SK-N-SH treated with all-trans-retinoic acid at 6 μM for 48 hours (cell line): ENCODE results near the gene GALNTL6.

ENCODE experiments used
- ATAC-seq: fragments of 200-7000 bp; cut with Tn5 transposase; 3 replicates; pipeline ENCODE4 v1.9.1; 2020; ENCODE audit warnings: mild to moderate bottlenecking, moderate library complexity
- ARNTL ChIP-seq: fragments of 450-650 bp; formaldehyde crosslinking; IDR thresholded peaks from 2 replicates; pipeline ENCODE4 v1.5.0; 2020; ENCODE audit warnings: low read depth, mild to moderate bottlenecking, moderate library complexity, borderline replicate concordance
- CSDC2 ChIP-seq: fragments of 250-450 bp; sonication (Bioruptor Pico); IDR thresholded peaks from 2 replicates; pipeline ENCODE4 v1.5.0; 2020; ENCODE audit warnings: mild to moderate bottlenecking, moderate library complexity
- ESRRG ChIP-seq: fragments of 250-450 bp; sonication (Bioruptor Pico); IDR thresholded peaks from 2 replicates; pipeline ENCODE4 v1.6.1; 2021; ENCODE audit warnings: mild to moderate bottlenecking
- GLIS3 ChIP-seq: fragments of 250-450 bp; sonication (Bioruptor Pico); IDR thresholded peaks from 2 replicates; pipeline ENCODE4 v1.5.0; 2020; ENCODE audit warnings: mild to moderate bottlenecking, moderate library complexity
- ISL1 ChIP-seq: fragments of 250-450 bp; sonication (Bioruptor Pico); IDR thresholded peaks from 2 replicates; pipeline ENCODE4 v2.1.2; 2022; ENCODE audit warnings: mild to moderate bottlenecking, moderate library complexity
- OSR1 ChIP-seq: fragments of 250-450 bp; sonication (Bioruptor Pico); IDR thresholded peaks from 2 replicates; pipeline ENCODE4 v1.8.0; 2022; ENCODE audit warnings: moderate library complexity, mild to moderate bottlenecking, inconsistent platforms
- PATZ1 ChIP-seq: fragments of 250-450 bp; sonication (Bioruptor Pico); IDR thresholded peaks from 2 replicates; pipeline ENCODE4 v1.8.0; 2020; ENCODE audit warnings: mild to moderate bottlenecking, moderate library complexity, borderline replicate concordance
- SNAI2 ChIP-seq: fragments of 250-450 bp; sonication (Bioruptor Pico); IDR thresholded peaks from 2 replicates; pipeline ENCODE4 v1.5.0; 2020; ENCODE audit warnings: mild to moderate bottlenecking, moderate library complexity
- TCF4 ChIP-seq: fragments of 250-450 bp; sonication (Bioruptor Pico); IDR thresholded peaks from 2 replicates; pipeline ENCODE4 v1.8.0; 2021; ENCODE audit warnings: mild to moderate bottlenecking, moderate library complexity, borderline replicate concordance
- TOX ChIP-seq: fragments of 250-450 bp; sonication (Bioruptor Pico); IDR thresholded peaks from 2 replicates; pipeline ENCODE4 v1.8.0; 2021; ENCODE audit warnings: mild to moderate bottlenecking, moderate library complexity, borderline replicate concordance
- TSHZ2 ChIP-seq: fragments of 250-450 bp; sonication (Bioruptor Pico); IDR thresholded peaks from 2 replicates; pipeline ENCODE4 v1.5.0; 2020; ENCODE audit warnings: mild to moderate bottlenecking, moderate library complexity
- ZC3H10 ChIP-seq: fragments of 250-450 bp; sonication (Bioruptor Pico); IDR thresholded peaks from 2 replicates; pipeline ENCODE4 v1.5.1; 2021; ENCODE audit warnings: mild to moderate bottlenecking, moderate library complexity
- ZFP3 ChIP-seq: fragments of 250-450 bp; sonication (Bioruptor Pico); IDR thresholded peaks from 2 replicates; pipeline ENCODE4 v1.5.0; 2020; ENCODE audit warnings: mild to moderate bottlenecking, moderate library complexity
- ZFP30 ChIP-seq: fragments of 450-650 bp; formaldehyde crosslinking; IDR thresholded peaks from 2 replicates; pipeline ENCODE4 v1.5.0; 2022; ENCODE audit warnings: mild to moderate bottlenecking, moderate library complexity
- ZNF565 ChIP-seq: fragments of 450-650 bp; formaldehyde crosslinking; conservative IDR thresholded peaks from 2 replicates; pipeline ENCODE4 v1.5.0; 2020; ENCODE audit warnings: low read depth, mild to moderate bottlenecking, moderate library complexity
- ZNF70 ChIP-seq: fragments of 450-650 bp; formaldehyde crosslinking; IDR thresholded peaks from 2 replicates; pipeline ENCODE4 v1.5.0; 2020; ENCODE audit warnings: mild to moderate bottlenecking, moderate library complexity
- ZNF8 ChIP-seq: fragments of 450-650 bp; formaldehyde crosslinking; IDR thresholded peaks from 2 replicates; pipeline ENCODE4 v1.5.0; 2020; ENCODE audit warnings: mild to moderate bottlenecking, moderate library complexity
- TF ChIP-seq, protein P1 (sequence below): fragments of 250-450 bp; sonication (Bioruptor Pico); IDR thresholded peaks from 2 replicates; pipeline ENCODE4 v1.5.1; 2020; ENCODE audit warnings: low read depth, mild to moderate bottlenecking, moderate library complexity
- TF ChIP-seq, protein P2 (sequence below): fragments of 250-450 bp; sonication (Bioruptor Pico); IDR thresholded peaks from 2 replicates; pipeline ENCODE4 v1.8.0; 2021; ENCODE audit warnings: low read depth, mild to moderate bottlenecking, moderate library complexity, borderline replicate concordance
- TF ChIP-seq, protein P3 (sequence below): fragments of 250-450 bp; sonication (Bioruptor Pico); IDR thresholded peaks from 2 replicates; pipeline ENCODE4 v1.5.1; 2021; ENCODE audit warnings: mild to moderate bottlenecking, moderate library complexity

GALNTL6 gene

GRCh38 chr4:172103456-172103855 lies 290.3 kb downstream of the GALNTL6 start:
- TF ChIP-seq CSDC2 (CRISPR knock-in tag) = no peak
- ATAC-seq = no peak

- ATAC-seq = no peak
- TF ChIP-seq SNAI2 (CRISPR knock-in tag) (no peak), TOX (CRISPR knock-in tag) (no peak), ZNF70 (no peak), ARNTL (no peak), ZFP3 (no peak), ISL1 (CRISPR knock-in tag) (no peak), ESRRG (CRISPR knock-in tag) (no peak), TCF4 (no peak), ZC3H10 (CRISPR knock-in tag) (no peak), GLIS3 (CRISPR knock-in tag) (no peak), OSR1 (CRISPR knock-in tag) (no peak), PATZ1 (CRISPR knock-in tag) (no peak), ZFP30 (CRISPR knock-in tag) (no peak), TSHZ2 (CRISPR knock-in tag) (no peak), ZNF8 (CRISPR knock-in tag) (no peak)
- TF ChIP-seq, protein P1, sequence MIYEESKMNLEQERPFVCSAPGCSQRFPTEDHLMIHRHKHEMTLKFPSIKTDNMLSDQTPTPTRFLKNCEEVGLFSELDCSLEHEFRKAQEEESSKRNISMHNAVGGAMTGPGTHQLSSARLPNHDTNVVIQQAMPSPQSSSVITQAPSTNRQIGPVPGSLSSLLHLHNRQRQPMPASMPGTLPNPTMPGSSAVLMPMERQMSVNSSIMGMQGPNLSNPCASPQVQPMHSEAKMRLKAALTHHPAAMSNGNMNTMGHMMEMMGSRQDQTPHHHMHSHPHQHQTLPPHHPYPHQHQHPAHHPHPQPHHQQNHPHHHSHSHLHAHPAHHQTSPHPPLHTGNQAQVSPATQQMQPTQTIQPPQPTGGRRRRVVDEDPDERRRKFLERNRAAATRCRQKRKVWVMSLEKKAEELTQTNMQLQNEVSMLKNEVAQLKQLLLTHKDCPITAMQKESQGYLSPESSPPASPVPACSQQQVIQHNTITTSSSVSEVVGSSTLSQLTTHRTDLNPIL = no peak
- TF ChIP-seq, protein P2, sequence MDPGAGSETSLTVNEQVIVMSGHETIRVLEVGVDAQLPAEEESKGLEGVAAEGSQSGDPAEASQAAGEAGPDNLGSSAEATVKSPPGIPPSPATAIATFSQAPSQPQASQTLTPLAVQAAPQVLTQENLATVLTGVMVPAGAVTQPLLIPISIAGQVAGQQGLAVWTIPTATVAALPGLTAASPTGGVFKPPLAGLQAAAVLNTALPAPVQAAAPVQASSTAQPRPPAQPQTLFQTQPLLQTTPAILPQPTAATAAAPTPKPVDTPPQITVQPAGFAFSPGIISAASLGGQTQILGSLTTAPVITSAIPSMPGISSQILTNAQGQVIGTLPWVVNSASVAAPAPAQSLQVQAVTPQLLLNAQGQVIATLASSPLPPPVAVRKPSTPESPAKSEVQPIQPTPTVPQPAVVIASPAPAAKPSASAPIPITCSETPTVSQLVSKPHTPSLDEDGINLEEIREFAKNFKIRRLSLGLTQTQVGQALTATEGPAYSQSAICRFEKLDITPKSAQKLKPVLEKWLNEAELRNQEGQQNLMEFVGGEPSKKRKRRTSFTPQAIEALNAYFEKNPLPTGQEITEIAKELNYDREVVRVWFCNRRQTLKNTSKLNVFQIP = no peak
- TF ChIP-seq, protein P3, sequence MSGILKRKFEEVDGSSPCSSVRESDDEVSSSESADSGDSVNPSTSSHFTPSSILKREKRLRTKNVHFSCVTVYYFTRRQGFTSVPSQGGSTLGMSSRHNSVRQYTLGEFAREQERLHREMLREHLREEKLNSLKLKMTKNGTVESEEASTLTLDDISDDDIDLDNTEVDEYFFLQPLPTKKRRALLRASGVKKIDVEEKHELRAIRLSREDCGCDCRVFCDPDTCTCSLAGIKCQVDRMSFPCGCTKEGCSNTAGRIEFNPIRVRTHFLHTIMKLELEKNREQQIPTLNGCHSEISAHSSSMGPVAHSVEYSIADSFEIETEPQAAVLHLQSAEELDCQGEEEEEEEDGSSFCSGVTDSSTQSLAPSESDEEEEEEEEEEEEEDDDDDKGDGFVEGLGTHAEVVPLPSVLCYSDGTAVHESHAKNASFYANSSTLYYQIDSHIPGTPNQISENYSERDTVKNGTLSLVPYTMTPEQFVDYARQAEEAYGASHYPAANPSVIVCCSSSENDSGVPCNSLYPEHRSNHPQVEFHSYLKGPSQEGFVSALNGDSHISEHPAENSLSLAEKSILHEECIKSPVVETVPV = no peak
These were observed 291.3 kb downstream of the GALNTL6 start for GRCh38 chr4:172104539-172104938.

GRCh38 chr4:172105918-172106317 lies 292.7 kb downstream of the GALNTL6 start:
- ATAC-seq = no peak
- no peak for TF ChIP-seq ZNF565
- TF ChIP-seq GLIS3 (CRISPR knock-in tag) = no peak

GRCh38 chr4:172109466-172109865 lies 296.3 kb downstream of the GALNTL6 start:
- ATAC-seq = no peak
- TF ChIP-seq PATZ1 (CRISPR knock-in tag) = peak; percentile 39; the same call in 1 of the 2 replicates
- no peak for TF ChIP-seq SNAI2 (CRISPR knock-in tag)
- 0 out of 2 replicates have a peak, but pooled peaks have one; percentile 16 for TF ChIP-seq ISL1 (CRISPR knock-in tag)
- TF ChIP-seq ZC3H10 (CRISPR knock-in tag) = peak; percentile 36; the same call in 1 of the 2 replicates
